Measurements from ENCODE around the gene ZNF423.
A peak's percentile ranks its signal among the peaks of the same experiment; 100 is the strongest.

Gene ZNF423

GRCh38 chr16:49649013-49649765 is 206.7 kb downstream of the ZNF423 start:
- no peak for TF ChIP-seq CTCF (IDR thresholded peaks at IDR 0.05; ENCODE audit: borderline replicate concordance, insufficient read depth, low read depth, low read length)
- no peak overlapping the region for H3K4me3 ChIP-seq (ENCODE audit: low read depth, low read length)

GRCh38 chr16:49647673-49648072 is 208.2 kb downstream of the ZNF423 start:
- TF ChIP-seq CTCF (IDR thresholded peaks at IDR 0.05; ENCODE audit: borderline replicate concordance, insufficient read depth, low read depth, low read length): no peak
- no peak overlapping the region for H3K4me3 ChIP-seq (ENCODE audit: low read depth, low read length)

- no peak overlapping the region for H3K4me3 ChIP-seq (ENCODE audit: low read depth, low read length)
- no peak for TF ChIP-seq CTCF (IDR thresholded peaks at IDR 0.05; ENCODE audit: borderline replicate concordance, insufficient read depth, low read depth, low read length)
These were observed 210.6 kb downstream of the ZNF423 start for GRCh38 chr16:49645263-49645662.

- peak; percentile 15; the same call in 1 of the 2 replicates for TF ChIP-seq CTCF (IDR thresholded peaks at IDR 0.05; ENCODE audit: borderline replicate concordance, insufficient read depth, low read depth, low read length)
- H3K4me3 ChIP-seq (ENCODE audit: low read depth, low read length): no peak overlapping the region
These were observed 211.8 kb downstream of the ZNF423 start for GRCh38 chr16:49644145-49644463.

- TF ChIP-seq CTCF (IDR thresholded peaks at IDR 0.05; ENCODE audit: borderline replicate concordance, insufficient read depth, low read depth, low read length): no peak
- H3K4me3 ChIP-seq (ENCODE audit: low read depth, low read length): no peak overlapping the region
These were observed 212.3 kb downstream of the ZNF423 start for GRCh38 chr16:49643429-49644144.

- TF ChIP-seq CTCF (IDR thresholded peaks at IDR 0.05; ENCODE audit: borderline replicate concordance, insufficient read depth, low read depth, low read length): no peak
- no peak overlapping the region for H3K4me3 ChIP-seq (ENCODE audit: low read depth, low read length)
These were observed 214.7 kb downstream of the ZNF423 start for GRCh38 chr16:49641250-49641649.

GRCh38 chr16:49640581-49640980 is 215.3 kb downstream of the ZNF423 start:
- H3K4me3 ChIP-seq (ENCODE audit: low read depth, low read length): no peak overlapping the region
- TF ChIP-seq CTCF (IDR thresholded peaks at IDR 0.05; ENCODE audit: borderline replicate concordance, insufficient read depth, low read depth, low read length): no peak

All from GM12875 (cell line).